GM10266 (cell line): ENCODE measurements around the gene PTPRG.

ENCODE experiments used
- DNase-seq: peaks from one replicate; pipeline ENCODE4 v3.0.0; 2012; ENCODE audit errors: extremely low spot score
- CTCF ChIP-seq: IDR thresholded peaks from 2 replicates; pipeline ENCODE4 v1.5.1; 2012; ENCODE audit warnings: mild to moderate bottlenecking, low read depth; ENCODE audit not compliant: control insufficient read depth, insufficient read depth; ENCODE audit errors: missing control alignments

PTPRG gene

GRCh38 chr3:62095080-62095479 lies 533.7 kb downstream of the PTPRG start:
- no peak for TF ChIP-seq CTCF

GRCh38 chr3:62095756-62096155 lies 534.4 kb downstream of the PTPRG start:
- TF ChIP-seq CTCF: no peak
- no peak for DNase-seq

More at GRCh38 chr3:62095080-62095479, 533.7 kb downstream of the PTPRG start:
- no peak for DNase-seq

GRCh38 chr3:62096521-62096920 lies 535.1 kb downstream of the PTPRG start:
- no peak for DNase-seq
- TF ChIP-seq CTCF: no peak

GRCh38 chr3:62097121-62097520 lies 535.8 kb downstream of the PTPRG start:
- TF ChIP-seq CTCF: no peak

GRCh38 chr3:62098646-62099365 lies 537.4 kb downstream of the PTPRG start:
- no peak for DNase-seq
- TF ChIP-seq CTCF: no peak

More at GRCh38 chr3:62097121-62097520, 535.8 kb downstream of the PTPRG start:
- DNase-seq: no peak

GRCh38 chr3:62100282-62100989 lies 539.1 kb downstream of the PTPRG start:
- DNase-seq: no peak
- no peak for TF ChIP-seq CTCF

- no peak for TF ChIP-seq CTCF
These were observed 540.1 kb downstream of the PTPRG start for GRCh38 chr3:62101488-62101887.

More at GRCh38 chr3:62101488-62101887, 540.1 kb downstream of the PTPRG start:
- DNase-seq: no peak
